Hindlimb muscle (tissue), 1 donor: ENCODE measurements around the gene TNP2. TPM values are rescaled to one million over a fixed set of nuclear protein-coding genes. Genes with fewer than 3 reads are reported as not detected.

Source experiments
- DNase-seq: peaks from one replicate; pipeline ENCODE4 v3.0.0-alpha.2; 2013
- polyA plus RNA-seq: library from polyadenylated mRNA; unstranded; fragments of 120-200 nt; gene quantifications from one replicate; pipeline ENCODE4 v1.2.1, GENCODE V29; 2013; ENCODE audit not compliant: insufficient read length

The TNP2 gene
- polyA plus RNA-seq, 1 donor, result not detected

GRCh38 chr16:11255737-11256660, 13.1 kb downstream of the TNP2 start, which contains the start of gene SOCS1:
Gene SOCS1, minus strand, starts transcription at chr16:11256204. Its CDS starts 726 bp downstream, at chr16:11255478.
- peak; percentile 89 for DNase-seq

- DNase-seq, result peak; percentile 72
These were observed 14.0 kb downstream of the TNP2 start for GRCh38 chr16:11254913-11255736.

GRCh38 chr16:11253995-11254912, 14.9 kb downstream of the TNP2 start:
- DNase-seq, result no peak

GRCh38 chr16:11253009-11253994, 15.8 kb downstream of the TNP2 start:
- DNase-seq, result no peak

- no peak for DNase-seq
These were observed 16.6 kb downstream of the TNP2 start for GRCh38 chr16:11252482-11252931.

GRCh38 chr16:11251525-11252481, 17.3 kb downstream of the TNP2 start:
- DNase-seq, result no peak

- no peak for DNase-seq
These were observed 18.2 kb downstream of the TNP2 start for GRCh38 chr16:11250786-11251524.

GRCh38 chr16:11250091-11250785, 18.9 kb downstream of the TNP2 start:
- no peak for DNase-seq

- DNase-seq, result no peak
These were observed 19.7 kb downstream of the TNP2 start for GRCh38 chr16:11249233-11250061.

- DNase-seq, result no peak
These were observed 21.0 kb downstream of the TNP2 start for GRCh38 chr16:11248133-11248532.

GRCh38 chr16:11245988-11246387, 23.1 kb downstream of the TNP2 start:
- no peak for DNase-seq

- DNase-seq, result no peak
These were observed 23.8 kb downstream of the TNP2 start for GRCh38 chr16:11245222-11245737.

- DNase-seq, result no peak
These were observed 26.5 kb downstream of the TNP2 start for GRCh38 chr16:11242658-11243057.

GRCh38 chr16:11241480-11242204, 27.5 kb downstream of the TNP2 start:
- DNase-seq, result no peak

- no peak for DNase-seq
These were observed 28.3 kb downstream of the TNP2 start for GRCh38 chr16:11240636-11241473.
